Prostate gland (tissue), 2 donors: ENCODE data around the gene VPS41. TPM values are rescaled to one million over a fixed set of nuclear protein-coding genes. Genes with fewer than 3 reads are reported as not detected.

Experiments
- DNase-seq: peaks from one replicate; pipeline ENCODE4 v3.0.0-alpha.2; 2019; ENCODE audit warnings: low spot score
- H3K27ac ChIP-seq, 2 donors: fragments of 200-600 bp; sonication (generic); 2 replicates each; pipeline ENCODE4 v1.5.1; 2017 to 2019
- H3K27me3 ChIP-seq: fragments of 200-600 bp; sonication (generic); replicated peaks from 2 replicates; pipeline ENCODE4 v1.5.1; 2019; ENCODE audit not compliant: insufficient read depth
- H3K36me3 ChIP-seq, 2 donors: fragments of 200-600 bp; sonication (generic); 1 replicate in 1 of 2; 2 replicates in 1 of 2; pipeline versions ENCODE4 v1.5.1 to v1.8.1; 2017 to 2019
- H3K4me1 ChIP-seq: fragments of 200-600 bp; sonication (generic); replicated peaks from 2 replicates; pipeline ENCODE4 v1.5.1; 2019
- H3K4me3 ChIP-seq, 2 donors: fragments of 200-600 bp; sonication (generic); 2 replicates each; pipeline ENCODE4 v1.5.1; 2017 to 2019
- H3K9me3 ChIP-seq: fragments of 200-600 bp; sonication (generic); 2 replicates; pipeline ENCODE4 v1.5.1; 2017
- CTCF ChIP-seq, 4 experiments: fragments of 200-600 bp in 2 of 4; fragments of 450-650 bp in 2 of 4; sonication (generic) in 2 of 4; IDR thresholded peaks; 1 replicate in 3 of 4; 2 replicates in 1 of 4; pipeline ENCODE4 v1.5.1; 2016 to 2019; ENCODE audit warnings: antibody characterized with exemption in 4 of 4, mild to moderate bottlenecking in 2 of 4, moderate library complexity in 2 of 4
- POLR2A ChIP-seq: fragments of 450-650 bp; IDR thresholded peaks from one replicate; pipeline ENCODE4 v1.6.1; 2016; ENCODE audit warnings: antibody characterized with exemption, mild to moderate bottlenecking
- POLR2AphosphoS5 ChIP-seq: sonication (generic); formaldehyde crosslinking; IDR thresholded peaks from one replicate; pipeline ENCODE4 v1.6.1; 2017; ENCODE audit warnings: antibody characterized with exemption
- WGBS: methylation state at CpG from one replicate; pipeline ENCODE4 v1.1.5; 2018; 5-methylcytosine and 5-hydroxymethylcytosine counted together
- intact Hi-C: fragments of 100-400 bp; cut with DNase I; formaldehyde crosslinking; loops from one replicate; pipeline ENCODE4 v1.14.2; 2022
- total RNA-seq, 2 donors: library from RNA; depleted of rRNA; stranded (reverse); fragments of >200 nt; gene quantifications; one replicate each; pipeline ENCODE4 v1.1.0, GENCODE V29; 2016

Gene VPS41
- total RNA-seq, 2 donors from 2014 or later: 30.8 to 39.7 TPM

DNA sequence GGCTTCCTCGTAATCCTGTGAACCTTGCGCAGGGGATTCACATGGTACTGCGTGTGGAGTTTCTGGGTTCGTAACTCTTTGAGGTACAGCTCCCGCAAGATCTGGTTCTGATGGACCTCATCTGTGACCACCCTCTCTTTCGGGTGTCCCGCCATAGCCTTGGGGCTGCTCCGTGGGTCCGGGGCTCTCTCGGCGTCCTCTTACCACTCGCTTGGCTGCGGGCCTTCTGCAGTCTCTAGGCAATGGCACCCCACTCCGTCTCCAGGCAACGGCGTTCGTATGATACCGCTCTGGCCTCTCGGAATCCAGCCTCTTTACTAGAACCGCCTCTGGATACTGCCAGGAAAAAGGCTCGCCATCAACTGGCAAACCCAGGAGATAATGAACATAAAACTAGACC is 223.1 kb downstream of the VPS41 start:
- DNase-seq: no peak
- WGBS: 92% methylated on average over 21 of the region's 21 CpGs
- Histone ChIP-seq H3K4me1 (no peaks in the 10 kb centered on the region), H3K27ac (no peak overlapping the region), H3K4me3 (no peak overlapping the region), H3K27me3 (no peaks in the 10 kb centered on the region), H3K36me3 (no peaks in the 10 kb centered on the region), H3K9me3 (no peaks in the 10 kb centered on the region)
- TF ChIP-seq CTCF (IDR thresholded peaks at IDR 0.05) (no peak), POLR2AphosphoS5 (no peak), POLR2A (no peak)
- intact Hi-C loops: no loop called here

GRCh38 chr7:38682606-38683005 is 226.4 kb downstream of the VPS41 start:
- Histone ChIP-seq H3K4me3 (no peak overlapping the region), H3K9me3 (no peaks in the 10 kb centered on the region), H3K4me1 (no peaks in the 10 kb centered on the region), H3K27ac (no peak overlapping the region), H3K27me3 (no peaks in the 10 kb centered on the region), H3K36me3 (no peaks in the 10 kb centered on the region)
- 83% methylated on average over 3 of the region's 3 CpGs for WGBS
- intact Hi-C loops: no loop called here
- no peak for DNase-seq
- no peak for TF ChIP-seq POLR2AphosphoS5
- no peak for TF ChIP-seq CTCF (IDR thresholded peaks at IDR 0.05)
- TF ChIP-seq POLR2A: no peak

- H3K27me3 ChIP-seq: no peaks in the 10 kb centered on the region
- WGBS: 64% methylated on average over 1 of the region's 1 CpG
- no peaks in the 10 kb centered on the region for H3K4me1 ChIP-seq
- H3K27ac ChIP-seq: no peak overlapping the region
- no peak overlapping the region for H3K4me3 ChIP-seq
- no peaks in the 10 kb centered on the region for H3K9me3 ChIP-seq
- no peak for TF ChIP-seq POLR2AphosphoS5
- TF ChIP-seq CTCF (IDR thresholded peaks at IDR 0.05): no peak
- no peak for TF ChIP-seq POLR2A
- no peak for DNase-seq
- no peaks in the 10 kb centered on the region for H3K36me3 ChIP-seq
- intact Hi-C loops: no loop called here
Observed at GRCh38 chr7:38681882-38682281, 227.1 kb downstream of the VPS41 start.

DNA sequence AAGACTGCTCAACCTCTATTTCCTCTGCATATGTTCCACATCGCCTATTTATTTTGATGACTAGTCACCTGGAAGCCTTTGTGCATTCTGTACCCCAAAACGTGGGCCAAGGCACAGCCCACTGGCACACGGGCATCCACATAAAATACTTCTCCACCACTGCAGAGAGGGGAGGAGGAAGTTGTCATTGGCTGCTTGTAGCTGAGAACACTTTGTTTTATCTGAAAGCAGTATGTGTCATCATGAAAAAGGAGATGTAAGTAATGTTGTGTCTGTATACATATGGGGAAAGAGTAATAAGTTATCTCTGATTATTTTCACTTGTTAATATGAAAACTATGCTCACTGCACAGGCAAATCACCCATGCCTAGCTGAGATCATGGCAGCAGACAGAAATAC is 229.6 kb downstream of the VPS41 start:
- WGBS: 43% methylated on average over 3 of the region's 3 CpGs
- H3K9me3 ChIP-seq: no peaks in the 10 kb centered on the region
- no peaks in the 10 kb centered on the region for H3K36me3 ChIP-seq
- TF ChIP-seq CTCF (IDR thresholded peaks at IDR 0.05): no peak
- no peak for DNase-seq
- no peaks in the 10 kb centered on the region for H3K4me1 ChIP-seq
- intact Hi-C loops: no loop called here
- no peaks in the 10 kb centered on the region for H3K27me3 ChIP-seq
- no peak overlapping the region for H3K4me3 ChIP-seq
- H3K27ac ChIP-seq: no peak overlapping the region

GRCh38 chr7:38678698-38679054 is 230.3 kb downstream of the VPS41 start:
- TF ChIP-seq CTCF (IDR thresholded peaks at IDR 0.05) (no peak), POLR2A (no peak), POLR2AphosphoS5 (no peak)
- no peak for DNase-seq
- WGBS: 100% methylated on average over 1 of the region's 1 CpG
- Histone ChIP-seq H3K9me3 (no peaks in the 10 kb centered on the region), H3K27me3 (no peaks in the 10 kb centered on the region), H3K4me3 (no peak overlapping the region), H3K27ac (no peak overlapping the region), H3K36me3 (no peaks in the 10 kb centered on the region), H3K4me1 (no peaks in the 10 kb centered on the region)
- intact Hi-C loops: no loop called here
